Cardiac fibroblast (primary cell): ENCODE measurements around the gene ALK.
A peak's percentile ranks its signal among the peaks of the same experiment; 100 is the strongest.

Experiments used
- DNase-seq, 2 donors: peaks; one replicate each; pipeline versions ENCODE4 v3.0.0 to v3.0.0-alpha.2; 2010; ENCODE audit warnings: low read depth in 2 of 2
- H3K4me3 ChIP-seq, 2 donors: replicated peaks in 1 of 2; 1 replicate in 1 of 2; 2 replicates in 1 of 2; pipeline ENCODE4 v1.5.1; 2011; ENCODE audit warnings: low read depth in 2 of 2, low read length in 2 of 2, mild to moderate bottlenecking in 2 of 2, moderate library complexity in 1 of 2
- CTCF ChIP-seq: IDR thresholded peaks from one replicate; pipeline ENCODE4 v1.5.1; 2011; ENCODE audit warnings: low read depth, mild to moderate bottlenecking, low read length, inconsistent platforms

The ALK gene

GRCh38 chr2:29372185-29372584, 549.2 kb downstream of the ALK start:
- peak in 1 of 2 donors; percentile 5 for DNase-seq
- no peak for TF ChIP-seq CTCF

GRCh38 chr2:29370581-29371125, 550.7 kb downstream of the ALK start:
- H3K4me3 ChIP-seq: no peak overlapping the region
- DNase-seq: no peak
- TF ChIP-seq CTCF: no peak

More at GRCh38 chr2:29372185-29372584, 549.2 kb downstream of the ALK start:
- H3K4me3 ChIP-seq: no peak overlapping the region

GRCh38 chr2:29370173-29370572, 551.2 kb downstream of the ALK start:
- no peak for DNase-seq
- H3K4me3 ChIP-seq: no peak overlapping the region
- TF ChIP-seq CTCF: no peak

GRCh38 chr2:29368659-29369040, 552.7 kb downstream of the ALK start:
- TF ChIP-seq CTCF: no peak
- DNase-seq: no peak

GRCh38 chr2:29367986-29368658, 553.3 kb downstream of the ALK start:
- DNase-seq: peak; percentile 56 to 76
- no peak overlapping the region for H3K4me3 ChIP-seq
- no peak for TF ChIP-seq CTCF

More at GRCh38 chr2:29368659-29369040, 552.7 kb downstream of the ALK start:
- H3K4me3 ChIP-seq: no peak overlapping the region

- DNase-seq: no peak
- no peak for TF ChIP-seq CTCF
- H3K4me3 ChIP-seq: no peak overlapping the region
Observed at GRCh38 chr2:29363111-29363510, 558.3 kb downstream of the ALK start.
